Glomerular visceral epithelial cell (primary cell): Measurements from ENCODE around the gene MAP7D3.
A peak's percentile ranks its signal among the peaks of the same experiment; 100 is the strongest.
"Not testable (repeated sequence)": the region's sequence is repeated elsewhere in the genome, so short reads cannot be mapped to it uniquely, and the experiment has no call there.

Source experiments
- DNase-seq: peaks from one replicate; pipeline ENCODE4 v3.0.0-alpha.2; 2016; ENCODE audit errors: extremely low spot score

MAP7D3 gene

GRCh38 chrX:136183917-136184316 is 67.3 kb downstream of the MAP7D3 start:
- no peak for DNase-seq

- DNase-seq = no peak
Measured at GRCh38 chrX:136183172-136183571, 68.0 kb downstream of the MAP7D3 start.

- no peak for DNase-seq
Measured at GRCh38 chrX:136182414-136182813, 68.8 kb downstream of the MAP7D3 start.

GRCh38 chrX:136179133-136179532 is 72.1 kb downstream of the MAP7D3 start:
- no peak for DNase-seq

GRCh38 chrX:136176399-136176825 is 74.8 kb downstream of the MAP7D3 start:
- DNase-seq = peak; percentile 76

- no peak for DNase-seq
Measured at GRCh38 chrX:136171420-136171819, 79.8 kb downstream of the MAP7D3 start.

- DNase-seq = peak; percentile 49
Measured at GRCh38 chrX:136170139-136170800, 80.9 kb downstream of the MAP7D3 start.

GRCh38 chrX:136168929-136169735 is 82.1 kb downstream of the MAP7D3 start:
- DNase-seq = peak; percentile 79

- DNase-seq = not testable (repeated sequence)
Measured at GRCh38 chrX:136167989-136168388, 83.2 kb downstream of the MAP7D3 start.

- DNase-seq = no peak
Measured at GRCh38 chrX:136166221-136166855, 84.9 kb downstream of the MAP7D3 start.

GRCh38 chrX:136165406-136165805 is 85.8 kb downstream of the MAP7D3 start:
- no peak for DNase-seq

- no peak for DNase-seq
Measured at GRCh38 chrX:136163689-136164088, 87.5 kb downstream of the MAP7D3 start.
